Prostate gland (tissue), 2 donors: ENCODE data around the gene ANGPTL4. TPM values are rescaled to one million over a fixed set of nuclear protein-coding genes. Genes with fewer than 3 reads are reported as not detected.

Experiments
- DNase-seq: peaks from one replicate; pipeline ENCODE4 v3.0.0-alpha.2; 2019; ENCODE audit warnings: low spot score
- H3K27ac ChIP-seq, 2 donors: fragments of 200-600 bp; sonication (generic); 2 replicates each; pipeline ENCODE4 v1.5.1; 2017 to 2019
- H3K27me3 ChIP-seq: fragments of 200-600 bp; sonication (generic); replicated peaks from 2 replicates; pipeline ENCODE4 v1.5.1; 2019; ENCODE audit not compliant: insufficient read depth
- H3K36me3 ChIP-seq, 2 donors: fragments of 200-600 bp; sonication (generic); 1 replicate in 1 of 2; 2 replicates in 1 of 2; pipeline versions ENCODE4 v1.5.1 to v1.8.1; 2017 to 2019
- H3K4me1 ChIP-seq: fragments of 200-600 bp; sonication (generic); replicated peaks from 2 replicates; pipeline ENCODE4 v1.5.1; 2019
- H3K4me3 ChIP-seq, 2 donors: fragments of 200-600 bp; sonication (generic); 2 replicates each; pipeline ENCODE4 v1.5.1; 2017 to 2019
- H3K9me3 ChIP-seq: fragments of 200-600 bp; sonication (generic); 2 replicates; pipeline ENCODE4 v1.5.1; 2017
- POLR2A ChIP-seq: fragments of 450-650 bp; IDR thresholded peaks from one replicate; pipeline ENCODE4 v1.6.1; 2016; ENCODE audit warnings: antibody characterized with exemption, mild to moderate bottlenecking
- POLR2AphosphoS5 ChIP-seq: sonication (generic); formaldehyde crosslinking; IDR thresholded peaks from one replicate; pipeline ENCODE4 v1.6.1; 2017; ENCODE audit warnings: antibody characterized with exemption
- WGBS: methylation state at CpG from one replicate; pipeline ENCODE4 v1.1.5; 2018; 5-methylcytosine and 5-hydroxymethylcytosine counted together
- intact Hi-C: fragments of 100-400 bp; cut with DNase I; formaldehyde crosslinking; loops from one replicate; pipeline ENCODE4 v1.14.2; 2022
- total RNA-seq, 2 donors: library from RNA; depleted of rRNA; stranded (reverse); fragments of >200 nt; gene quantifications; one replicate each; pipeline ENCODE4 v1.1.0, GENCODE V29; 2016
- TF ChIP-seq, protein P1 (sequence below), 4 experiments: fragments of 200-600 bp in 2 of 4; fragments of 450-650 bp in 2 of 4; sonication (generic) in 2 of 4; IDR thresholded peaks; 1 replicate in 3 of 4; 2 replicates in 1 of 4; pipeline ENCODE4 v1.5.1; 2016 to 2019; ENCODE audit warnings: antibody characterized with exemption in 4 of 4, mild to moderate bottlenecking in 2 of 4, moderate library complexity in 2 of 4

ANGPTL4 gene
- total RNA-seq, 2 donors from 2014 or later: 25.7 to 26.4 TPM

DNA sequence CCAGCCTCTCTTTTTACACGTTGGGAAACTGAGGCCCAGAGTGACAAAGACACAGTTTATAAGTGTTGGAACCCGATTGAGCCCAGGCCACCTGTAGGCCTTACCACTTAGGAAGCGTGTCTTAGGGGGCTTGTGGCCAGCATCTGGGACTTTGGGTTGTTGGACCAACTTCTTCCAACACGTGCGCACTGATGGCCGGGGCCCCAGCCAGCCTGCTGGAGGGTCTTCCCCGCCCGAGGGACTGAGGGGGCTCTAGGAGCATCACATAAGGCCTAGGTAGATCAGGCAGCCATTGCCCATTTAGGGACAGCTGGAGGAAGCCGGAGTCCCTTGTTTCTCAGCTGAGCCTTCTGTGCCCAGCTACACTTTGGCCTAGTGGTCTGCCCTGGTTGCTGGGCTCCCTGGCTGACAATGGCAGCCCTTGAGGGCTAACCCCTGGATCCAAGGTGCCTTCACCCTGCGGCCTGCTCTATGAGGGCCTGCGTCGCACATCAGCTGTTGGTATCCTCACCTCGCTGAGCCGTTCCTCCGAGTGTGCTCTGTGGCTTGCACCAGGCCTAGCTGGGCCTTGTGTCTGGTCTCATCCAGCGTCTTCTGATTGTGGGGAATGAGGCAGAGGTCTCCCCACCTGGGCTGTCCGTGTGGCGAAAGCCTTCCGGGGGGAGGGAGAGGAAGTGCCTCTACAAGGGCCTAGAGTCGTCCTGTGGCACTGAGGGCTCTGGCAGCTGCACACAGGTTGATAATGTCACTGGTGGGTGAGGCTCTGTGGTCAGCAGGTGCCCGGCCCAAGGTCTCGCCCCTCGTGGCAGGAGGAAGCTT lies 27.5 kb downstream of the ANGPTL4 start:
- intact Hi-C loops: no loop called here
- Histone ChIP-seq H3K27me3 (no peaks in the 10 kb centered on the region), H3K4me1 (peaks cover 15% of the 10 kb centered on the region), H3K4me3 (peak overlapping the region; percentile 100), H3K36me3 (no peaks in the 10 kb centered on the region), H3K9me3 (no peaks in the 10 kb centered on the region), H3K27ac (peak overlapping the region; percentile 99 to 100)
- no peak for DNase-seq
- no peak for TF ChIP-seq POLR2AphosphoS5
- TF ChIP-seq, protein P1, sequence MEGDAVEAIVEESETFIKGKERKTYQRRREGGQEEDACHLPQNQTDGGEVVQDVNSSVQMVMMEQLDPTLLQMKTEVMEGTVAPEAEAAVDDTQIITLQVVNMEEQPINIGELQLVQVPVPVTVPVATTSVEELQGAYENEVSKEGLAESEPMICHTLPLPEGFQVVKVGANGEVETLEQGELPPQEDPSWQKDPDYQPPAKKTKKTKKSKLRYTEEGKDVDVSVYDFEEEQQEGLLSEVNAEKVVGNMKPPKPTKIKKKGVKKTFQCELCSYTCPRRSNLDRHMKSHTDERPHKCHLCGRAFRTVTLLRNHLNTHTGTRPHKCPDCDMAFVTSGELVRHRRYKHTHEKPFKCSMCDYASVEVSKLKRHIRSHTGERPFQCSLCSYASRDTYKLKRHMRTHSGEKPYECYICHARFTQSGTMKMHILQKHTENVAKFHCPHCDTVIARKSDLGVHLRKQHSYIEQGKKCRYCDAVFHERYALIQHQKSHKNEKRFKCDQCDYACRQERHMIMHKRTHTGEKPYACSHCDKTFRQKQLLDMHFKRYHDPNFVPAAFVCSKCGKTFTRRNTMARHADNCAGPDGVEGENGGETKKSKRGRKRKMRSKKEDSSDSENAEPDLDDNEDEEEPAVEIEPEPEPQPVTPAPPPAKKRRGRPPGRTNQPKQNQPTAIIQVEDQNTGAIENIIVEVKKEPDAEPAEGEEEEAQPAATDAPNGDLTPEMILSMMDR (IDR thresholded peaks at IDR 0.05): no peak
- no peak for TF ChIP-seq POLR2A
- WGBS: 70% methylated on average over 18 of the region's 23 CpGs

- no peak for DNase-seq
Observed at GRCh38 chr19:8392017-8392591, 28.1 kb downstream of the ANGPTL4 start.

GRCh38 chr19:8393192-8393870 lies 29.4 kb downstream of the ANGPTL4 start:
- intact Hi-C loops: no loop called here
- 70% methylated on average over 8 of the region's 8 CpGs for WGBS
- Histone ChIP-seq H3K9me3 (no peaks in the 10 kb centered on the region), H3K27ac (peak overlapping the region in 1 of 2 donors; percentile 51), H3K4me1 (peaks cover 15% of the 10 kb centered on the region), H3K4me3 (no peak overlapping the region), H3K36me3 (no peaks in the 10 kb centered on the region), H3K27me3 (no peaks in the 10 kb centered on the region)
- no peak for TF ChIP-seq POLR2A
- TF ChIP-seq, protein P1 (IDR thresholded peaks at IDR 0.05): no peak
- no peak for TF ChIP-seq POLR2AphosphoS5
- no peak for DNase-seq

More at GRCh38 chr19:8392017-8392591, 28.1 kb downstream of the ANGPTL4 start:
- Histone ChIP-seq H3K36me3 (no peaks in the 10 kb centered on the region), H3K9me3 (no peaks in the 10 kb centered on the region), H3K27ac (peak overlapping the region; percentile 99 to 100), H3K4me1 (peaks cover 15% of the 10 kb centered on the region), H3K4me3 (no peak overlapping the region), H3K27me3 (no peaks in the 10 kb centered on the region)
- intact Hi-C loops: no loop called here
- 36% methylated on average over 11 of the region's 11 CpGs for WGBS
- TF ChIP-seq, protein P1 (IDR thresholded peaks at IDR 0.05): no peak
- peak; percentile 11 for TF ChIP-seq POLR2AphosphoS5

DNA sequence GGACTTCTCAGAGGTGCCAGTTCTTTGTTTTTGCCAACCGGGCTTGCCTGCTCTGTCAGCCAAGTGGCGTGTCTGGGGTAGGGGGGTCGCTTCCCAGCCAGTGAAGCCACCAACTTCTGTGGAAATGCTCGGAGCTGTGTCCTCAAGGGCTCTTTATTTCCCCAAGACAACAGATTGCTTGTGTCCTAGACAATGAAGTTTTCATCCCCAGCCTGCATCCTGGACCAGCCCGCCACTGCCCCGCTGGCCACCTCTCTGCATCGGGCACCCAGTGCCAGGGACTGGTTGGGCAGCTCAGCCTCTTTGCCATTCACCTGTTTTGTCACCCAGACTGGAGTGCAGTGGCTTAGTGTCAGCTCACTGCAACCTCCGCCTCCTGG lies 29.9 kb downstream of the ANGPTL4 start:
- no peak overlapping the region for H3K4me3 ChIP-seq
- DNase-seq: no peak

More for the DNA sequence above, 29.9 kb downstream of the ANGPTL4 start:
- H3K9me3 ChIP-seq: no peaks in the 10 kb centered on the region
- 73% methylated on average over 8 of the region's 8 CpGs for WGBS
- no peaks in the 10 kb centered on the region for H3K27me3 ChIP-seq
- H3K36me3 ChIP-seq: no peaks in the 10 kb centered on the region
- H3K4me1 ChIP-seq: peaks cover 15% of the 10 kb centered on the region
- peak overlapping the region in 1 of 2 donors; percentile 51 for H3K27ac ChIP-seq
- intact Hi-C loops: no loop called here
- TF ChIP-seq, protein P1 (IDR thresholded peaks at IDR 0.05): no peak
- TF ChIP-seq POLR2A (no peak), POLR2AphosphoS5 (no peak)
